Gastrocnemius medialis (tissue), 4 donors: ENCODE measurements around the gene MCRIP2.

Experiments
- CTCF ChIP-seq, 5 experiments: fragments of 450-650 bp in 3 of 5; fragments of 200-600 bp in 2 of 5; sonication (generic) in 2 of 5; IDR thresholded peaks in 4 of 5; conservative IDR thresholded peaks in 1 of 5; 1 replicate in 4 of 5; 2 replicates in 1 of 5; pipeline ENCODE4 v1.5.1; 2016 to 2019; ENCODE audit warnings: antibody characterized with exemption in 5 of 5, mild to moderate bottlenecking in 3 of 5, moderate library complexity in 3 of 5
- POLR2A ChIP-seq, 2 donors: fragments of 450-650 bp; IDR thresholded peaks; one replicate each; pipeline ENCODE4 v1.6.1; 2017; ENCODE audit warnings: antibody characterized with exemption in 2 of 2, mild to moderate bottlenecking in 2 of 2, moderate library complexity in 2 of 2

- TF ChIP-seq POLR2A (IDR thresholded peaks at IDR 0.05) = no peak
- TF ChIP-seq CTCF (IDR thresholded peaks at IDR 0.05 in 4 of 5, conservative IDR thresholded peaks at IDR 0.05 in 1 of 5) = no peak
Measured at GRCh38 chr16:695355-696089, 53.9 kb downstream of the MCRIP2 start.
